GM21367 (cell line): Measurements from ENCODE around the gene MBIP.

ENCODE experiments used
- ATAC-seq: cut with Tn5 transposase; IDR thresholded peaks from one replicate; pipeline ENCODE4 v1.9.1; 2021; ENCODE audit not compliant: unreplicated experiment

Gene MBIP

GRCh38 chr14:36315159-36315853, 5.1 kb downstream of the MBIP start:
- peak; percentile 42 for ATAC-seq

- ATAC-seq, result no peak
These were observed 6.5 kb downstream of the MBIP start for GRCh38 chr14:36313898-36314297.

DNA sequence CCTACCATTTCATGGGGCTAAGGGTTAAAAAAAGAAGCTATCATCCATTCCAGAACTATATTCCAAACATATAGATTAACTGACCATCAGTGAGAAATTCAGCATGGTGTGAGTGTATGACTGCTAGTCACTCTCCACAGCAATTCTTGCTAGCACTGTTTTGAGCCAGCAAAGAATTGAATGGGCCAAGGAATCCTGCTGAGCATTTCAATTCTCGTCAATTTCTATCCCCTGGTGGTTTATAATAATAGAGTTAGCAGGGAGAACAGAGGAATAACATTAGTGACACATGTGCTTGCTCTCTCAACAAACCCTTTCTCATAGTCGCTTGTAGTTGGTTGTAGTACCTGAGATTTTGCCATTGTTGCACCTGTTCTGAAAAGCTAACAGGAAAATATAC, 7.2 kb downstream of the MBIP start:
- no peak for ATAC-seq

- no peak for ATAC-seq
These were observed 13.6 kb downstream of the MBIP start for GRCh38 chr14:36306836-36307235.

DNA sequence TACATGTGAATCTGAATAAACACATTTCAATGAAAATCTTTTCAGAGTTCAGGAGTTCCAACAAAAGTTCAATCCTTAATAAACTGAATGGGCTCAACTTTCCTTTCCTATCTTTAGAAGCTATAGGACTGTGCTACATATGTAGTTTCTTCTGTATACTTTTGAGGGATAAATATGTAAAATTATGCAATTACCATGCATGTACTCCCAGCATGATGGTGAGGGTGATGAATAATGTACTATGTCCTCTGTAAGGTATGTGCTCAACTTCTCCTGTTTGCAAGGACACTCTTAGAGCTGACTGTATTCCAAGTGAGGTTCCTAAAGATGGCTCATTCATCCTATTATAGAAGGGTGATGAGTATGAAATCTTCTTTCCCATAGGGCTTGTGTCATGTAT, 15.5 kb downstream of the MBIP start:
- no peak for ATAC-seq

GRCh38 chr14:36303960-36304359, 16.5 kb downstream of the MBIP start:
- no peak for ATAC-seq

- no peak for ATAC-seq
These were observed 17.6 kb downstream of the MBIP start for GRCh38 chr14:36302823-36303222.

DNA sequence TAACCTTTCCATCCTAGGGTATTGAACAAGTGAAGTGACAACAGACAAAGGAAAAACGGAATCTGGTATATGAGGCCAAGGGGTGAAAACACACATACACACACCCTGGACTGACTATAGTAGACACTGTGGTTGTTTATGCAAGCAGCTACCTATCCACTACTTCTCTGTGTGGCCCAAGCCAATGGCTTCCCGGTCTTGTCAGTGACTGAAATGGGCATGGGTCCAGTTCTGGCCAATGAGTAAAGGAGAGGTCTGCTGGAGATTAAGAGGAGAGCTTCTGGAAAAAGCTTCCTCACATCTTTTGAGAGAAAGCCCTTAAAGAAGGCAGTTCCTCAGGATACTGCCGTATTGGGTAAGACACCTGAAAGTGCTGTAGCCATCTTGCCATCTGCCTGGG, 19.3 kb downstream of the MBIP start:
- ATAC-seq, result no peak

DNA sequence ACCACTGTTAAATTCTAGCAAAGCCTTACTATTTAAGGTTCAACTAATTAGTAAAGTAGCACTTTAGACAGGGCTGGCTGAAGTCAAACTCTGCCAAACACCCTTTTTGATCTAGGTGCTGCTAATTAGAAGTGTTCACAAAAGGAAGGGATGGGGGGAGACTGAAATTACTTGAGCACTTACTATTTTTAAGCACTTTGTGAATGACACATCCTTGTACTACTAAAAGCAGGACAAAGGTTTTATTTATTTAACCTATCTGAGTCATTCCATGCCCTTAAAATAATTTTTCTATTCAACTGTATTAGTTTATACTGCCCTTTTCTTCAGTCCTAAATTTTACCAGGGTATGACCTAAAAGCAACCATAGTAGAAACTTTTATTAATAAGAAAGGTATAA, 20.1 kb downstream of the MBIP start:
- ATAC-seq, result no peak

DNA sequence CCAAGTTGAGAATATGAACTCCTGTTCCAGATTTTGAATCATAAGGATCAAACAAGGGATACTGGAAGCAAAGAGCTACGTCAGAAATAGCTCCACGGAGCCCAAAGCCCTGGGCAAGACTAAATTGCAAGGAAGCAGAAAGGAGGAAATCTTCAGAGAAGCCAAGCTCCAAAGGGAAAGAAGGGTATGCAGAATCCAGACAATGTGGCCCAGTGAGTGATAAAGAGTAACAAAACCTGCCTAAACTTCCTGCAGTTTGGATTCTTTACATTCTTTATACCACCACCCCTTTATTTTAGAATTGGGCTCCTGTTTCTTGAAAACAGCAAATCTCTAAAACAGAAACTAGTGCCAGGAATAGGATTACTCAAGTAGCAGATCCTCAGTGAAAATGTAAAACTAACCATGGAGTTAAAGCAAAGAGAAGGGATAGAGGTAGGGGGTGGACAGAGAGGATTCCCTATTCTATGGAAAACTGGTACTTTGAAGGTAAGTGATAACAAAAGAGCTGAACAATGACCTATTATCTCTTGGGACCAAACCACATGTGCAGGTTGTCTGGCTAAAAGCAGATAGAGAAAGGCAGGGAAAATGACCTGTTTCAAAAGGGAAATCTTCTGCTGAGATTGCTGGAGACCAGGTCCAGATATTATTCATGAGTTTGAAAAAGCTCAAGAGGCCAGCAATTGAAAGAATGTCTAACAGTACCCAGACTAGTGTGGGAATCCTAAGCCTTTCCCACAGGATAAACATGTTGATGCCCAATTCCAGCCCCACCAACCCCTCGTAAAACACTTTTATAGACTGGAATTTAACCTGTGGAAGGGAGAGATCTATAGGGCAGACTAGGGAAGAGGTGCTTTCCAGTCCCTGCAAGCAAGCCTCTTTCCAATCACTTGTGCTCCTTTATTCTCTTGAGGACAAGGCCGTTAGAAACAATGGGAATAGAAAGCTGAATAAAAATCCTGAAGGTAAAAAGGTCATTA, 24.5 kb downstream of the MBIP start:
- ATAC-seq, result no peak

DNA sequence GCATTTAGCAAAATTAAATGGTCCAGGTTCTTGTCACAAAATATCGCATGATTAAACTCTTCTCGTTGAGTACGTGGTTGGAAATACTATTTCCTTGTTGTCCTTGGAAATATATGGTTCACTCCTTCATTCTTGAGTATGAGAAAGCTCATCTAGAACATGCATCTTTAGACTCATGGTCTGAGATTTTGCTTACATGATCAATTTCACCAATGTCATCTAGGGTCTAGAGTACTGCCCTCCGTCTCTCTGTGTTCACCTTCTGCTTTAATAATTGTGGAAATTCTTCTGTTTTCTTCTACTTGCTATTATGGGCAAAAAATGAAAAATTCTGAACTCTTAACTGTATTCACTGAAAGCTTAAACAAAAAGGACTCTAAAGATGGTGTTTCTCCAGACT, 25.9 kb downstream of the MBIP start:
- no peak for ATAC-seq

DNA sequence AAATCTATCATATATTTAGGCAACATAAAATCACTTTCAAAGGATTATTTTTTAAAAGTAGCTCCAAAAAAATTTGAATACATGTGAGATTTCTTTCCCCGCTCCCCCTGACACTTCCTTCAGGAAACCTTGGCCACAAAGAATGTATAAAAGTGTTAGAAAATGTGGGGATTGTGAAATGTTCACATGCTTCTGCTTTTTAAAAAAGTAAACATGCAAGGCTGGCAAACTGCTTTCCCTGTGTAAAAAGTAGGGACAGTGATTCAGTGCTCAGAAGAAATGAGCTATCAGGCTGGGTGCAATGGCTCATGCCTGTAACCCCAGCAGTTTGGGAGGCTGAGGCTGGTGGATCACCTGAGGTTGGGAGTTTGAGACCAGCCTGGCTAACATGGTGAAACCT, 26.6 kb downstream of the MBIP start:
- no peak for ATAC-seq

GRCh38 chr14:36289954-36290353, 30.5 kb downstream of the MBIP start:
- no peak for ATAC-seq

GRCh38 chr14:36288496-36288895, 31.9 kb downstream of the MBIP start:
- ATAC-seq, result no peak

GRCh38 chr14:36284971-36285595, 35.4 kb downstream of the MBIP start:
- no peak for ATAC-seq

GRCh38 chr14:36281309-36281708, 39.1 kb downstream of the MBIP start:
- ATAC-seq, result no peak

GRCh38 chr14:36279306-36280190, 40.9 kb downstream of the MBIP start:
- ATAC-seq, result no peak

DNA sequence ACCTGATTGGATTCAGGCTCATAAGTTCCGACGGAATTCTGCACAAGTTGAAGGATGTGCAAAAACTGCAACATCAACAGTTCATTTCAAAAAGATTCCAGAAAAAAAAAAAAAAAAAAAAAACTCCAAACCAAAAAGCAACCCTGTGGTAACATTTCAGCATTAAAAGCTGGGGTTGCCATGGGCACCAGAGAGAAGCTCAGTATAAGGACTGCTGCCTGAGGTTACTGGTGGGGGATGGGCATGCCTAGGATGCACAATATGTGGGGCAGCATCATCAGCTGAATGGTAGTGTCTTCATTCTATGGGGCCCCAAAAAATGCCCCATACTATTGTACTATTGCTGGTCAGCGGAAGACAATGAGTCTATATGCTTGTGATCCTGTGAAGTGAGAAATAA, 44.7 kb downstream of the MBIP start:
- no peak for ATAC-seq

GRCh38 chr14:36271939-36272907, 48.2 kb downstream of the MBIP start:
- no peak for ATAC-seq

DNA sequence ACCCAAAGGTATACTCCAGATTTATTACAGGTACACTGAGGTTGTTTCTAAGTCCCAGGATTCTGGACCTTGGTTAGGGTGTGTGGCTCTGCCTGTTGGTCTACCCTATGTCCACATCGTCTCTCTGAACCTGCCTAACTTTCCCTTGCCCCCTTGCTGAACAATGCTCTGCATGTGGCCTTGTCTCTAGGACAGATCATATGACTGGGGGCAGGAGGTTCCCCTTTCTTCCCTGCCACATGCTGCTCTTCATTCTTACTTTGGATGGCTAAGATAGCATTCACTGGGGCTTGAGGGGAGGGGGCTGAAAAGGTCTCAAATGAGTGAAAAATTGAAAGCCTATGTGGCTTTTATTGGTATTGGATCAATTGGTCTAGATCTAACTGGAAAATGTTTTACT, 49.2 kb downstream of the MBIP start:
- no peak for ATAC-seq
